Peyer's patch (tissue), 4 donors: ENCODE measurements around the gene GNS.

ENCODE experiments used
- CTCF ChIP-seq, 6 experiments: fragments of 450-650 bp in 4 of 6; fragments of 200-600 bp in 2 of 6; sonication (generic) in 1 of 6; IDR thresholded peaks; one replicate each; pipeline ENCODE4 v1.5.1; 2017 to 2019; ENCODE audit warnings: antibody characterized with exemption in 6 of 6, mild to moderate bottlenecking in 3 of 6, moderate library complexity in 1 of 6
- POLR2A ChIP-seq, 2 donors: fragments of 450-650 bp; IDR thresholded peaks; one replicate each; pipeline ENCODE4 v1.5.1; 2017; ENCODE audit warnings: antibody characterized with exemption in 2 of 2, mild to moderate bottlenecking in 2 of 2, moderate library complexity in 2 of 2

GRCh38 chr12:64745980-64746379 is 13.2 kb downstream of the GNS start:
- TF ChIP-seq POLR2A (IDR thresholded peaks at IDR 0.05) (no peak), CTCF (IDR thresholded peaks at IDR 0.05) (no peak)
